HG02763 (cell line): ENCODE data around the gene PSG2.
"Not testable (repeated sequence)": the region's sequence is repeated elsewhere in the genome, so short reads cannot be mapped to it uniquely, and the experiment has no call there.

ENCODE experiments used
- ATAC-seq: cut with Tn5 transposase; IDR thresholded peaks from one replicate; pipeline ENCODE4 v1.9.1; 2021; ENCODE audit warnings: mild to moderate bottlenecking, moderate library complexity; ENCODE audit not compliant: unreplicated experiment

PSG2 gene

GRCh38 chr19:43083721-43084120, 1.2 kb upstream of the PSG2 start:
- ATAC-seq, result not testable (repeated sequence)

GRCh38 chr19:43078311-43078710, 4.2 kb downstream of the PSG2 start:
- no peak for ATAC-seq

GRCh38 chr19:43077881-43078280, 4.6 kb downstream of the PSG2 start:
- ATAC-seq, result not testable (repeated sequence)

- ATAC-seq, result not testable (repeated sequence)
These were observed 20.1 kb downstream of the PSG2 start for GRCh38 chr19:43062418-43062817.

- not testable (repeated sequence) for ATAC-seq
These were observed 21.2 kb downstream of the PSG2 start for GRCh38 chr19:43061326-43061725.

GRCh38 chr19:43060254-43060653, 22.2 kb downstream of the PSG2 start:
- ATAC-seq, result not testable (repeated sequence)

- not testable (repeated sequence) for ATAC-seq
These were observed 23.0 kb downstream of the PSG2 start for GRCh38 chr19:43059482-43059881.

GRCh38 chr19:43058440-43058839, 24.1 kb downstream of the PSG2 start:
- not testable (repeated sequence) for ATAC-seq

GRCh38 chr19:43047966-43048365, 34.5 kb downstream of the PSG2 start:
- ATAC-seq, result not testable (repeated sequence)

- ATAC-seq, result not testable (repeated sequence)
These were observed 35.9 kb downstream of the PSG2 start for GRCh38 chr19:43046578-43046977.

- ATAC-seq, result not testable (repeated sequence)
These were observed 38.9 kb downstream of the PSG2 start for GRCh38 chr19:43043492-43044180.

GRCh38 chr19:43031645-43032044, 50.9 kb downstream of the PSG2 start:
- not testable (repeated sequence) for ATAC-seq

- no peak for ATAC-seq
These were observed 53.6 kb downstream of the PSG2 start for GRCh38 chr19:43028866-43029265.

- not testable (repeated sequence) for ATAC-seq
These were observed 54.5 kb downstream of the PSG2 start for GRCh38 chr19:43027985-43028384.

- not testable (repeated sequence) for ATAC-seq
These were observed 55.4 kb downstream of the PSG2 start for GRCh38 chr19:43027061-43027460.

- not testable (repeated sequence) for ATAC-seq
These were observed 56.1 kb downstream of the PSG2 start, which contains the start of gene PSG11 for GRCh38 chr19:43026369-43026768. Gene PSG11, minus strand, starts transcription at chr19:43026469. Its CDS starts 97 bp downstream, at chr19:43026372.

- ATAC-seq, result not testable (repeated sequence)
These were observed 60.4 kb downstream of the PSG2 start for GRCh38 chr19:43022098-43022497.

- not testable (repeated sequence) for ATAC-seq
These were observed 60.9 kb downstream of the PSG2 start for GRCh38 chr19:43021629-43022028.

- ATAC-seq, result not testable (repeated sequence)
These were observed 62.9 kb downstream of the PSG2 start for GRCh38 chr19:43019588-43019987.
